GM12878 (cell line): ENCODE measurements around the gene TTLL11. TPM values are rescaled to one million over a fixed set of nuclear protein-coding genes. Genes with fewer than 3 reads are reported as not detected.

ENCODE experiments used
- ATAC-seq: fragments of 200-7000 bp; cut with Tn5 transposase; 3 replicates; pipeline ENCODE4 v1.9.1; 2020; ENCODE audit warnings: mild to moderate bottlenecking, moderate library complexity
- BruUV-seq: library from RNA; stranded (reverse); fragments of 400-500 nt; replicated peaks from 2 replicates; lab custom pipeline; 2021; lab: Mats Ljungman, UMichigan
- CTCF ChIA-PET: fragments of 300-600 bp; sonication (Branson Sonifier 250); formaldehyde crosslinking; extraction: SDS; loops from one replicate; lab custom pipeline; 2021; ENCODE audit warnings: inconsistent platforms; lab: Yijun Ruan, JAX
- POLR2A ChIA-PET: fragments of 350-600 bp; formaldehyde crosslinking; extraction: SDS; loops from one replicate; lab custom pipeline; 2021; ENCODE audit warnings: inconsistent platforms; lab: Charles Lee
- RAD21 ChIA-PET: fragments of 300-600 bp; sonication (Branson Sonifier 250); formaldehyde crosslinking; loops from one replicate; lab custom pipeline; 2023; ENCODE audit warnings: antibody characterized with exemption; ENCODE audit not compliant: unreplicated experiment; lab: Charles Lee
- SMC1A ChIA-PET: fragments of 300-600 bp; sonication (Branson Sonifier 250); formaldehyde crosslinking; loops from one replicate; lab custom pipeline; 2023; ENCODE audit not compliant: unreplicated experiment, uncharacterized antibody; lab: Charles Lee
- DNase-seq: peaks from one replicate; pipeline ENCODE4 v3.0.0-alpha.2; 2011; ENCODE audit warnings: low read depth, low spot score
- FAIRE-seq: peaks from 3 replicates; lab custom pipeline; 2011; peaks lifted over from hg19 to GRCh38; lab: Jason Lieb, UNC
- H2AFZ ChIP-seq: 2 replicates; pipeline ENCODE4 v1.6.0; 2011; ENCODE audit warnings: low read depth, low read length, control low read depth; ENCODE audit not compliant: control insufficient read depth
- H3K27ac ChIP-seq: 2 replicates; pipeline ENCODE4 v1.5.1; 2011; ENCODE audit warnings: control low read depth; ENCODE audit not compliant: control insufficient read depth, insufficient read depth
- H3K27me3 ChIP-seq, 2 experiments: replicated peaks in 1 of 2; 2 replicates each; pipeline versions ENCODE4 v1.6.0 to v1.6.1; 2011; ENCODE audit warnings: low read length in 1 of 2; ENCODE audit not compliant: control insufficient read depth in 2 of 2, insufficient read depth in 2 of 2
- H3K36me3 ChIP-seq, 2 experiments: 2 replicates each; pipeline ENCODE4 v1.5.1; 2011; ENCODE audit warnings: low read length in 1 of 2; ENCODE audit not compliant: control insufficient read depth in 2 of 2, insufficient read depth in 2 of 2
- H3K4me1 ChIP-seq: 2 replicates; pipeline ENCODE4 v1.6.1; 2011; ENCODE audit warnings: mild to moderate bottlenecking, low read length, moderate library complexity, mixed read lengths; ENCODE audit not compliant: control insufficient read depth, insufficient read depth
- H3K4me2 ChIP-seq: 2 replicates; pipeline ENCODE4 v1.6.0; 2011; ENCODE audit warnings: control low read depth; ENCODE audit not compliant: control insufficient read depth, insufficient read depth
- H3K4me3 ChIP-seq: fragments of 200-600 bp; sonication (generic); 2 replicates; pipeline ENCODE4 v1.5.1; 2016
- H3K79me2 ChIP-seq: 2 replicates; pipeline ENCODE4 v1.6.0; 2011; ENCODE audit warnings: low read length; ENCODE audit not compliant: control insufficient read depth, insufficient read depth
- H3K9ac ChIP-seq: 2 replicates; pipeline ENCODE4 v1.8.0; 2011; ENCODE audit warnings: low read length, control low read depth, mixed read lengths; ENCODE audit not compliant: control insufficient read depth, insufficient read depth
- H3K9me3 ChIP-seq: replicated peaks from 3 replicates; pipeline ENCODE4 v1.5.1; 2011; ENCODE audit warnings: mild to moderate bottlenecking, low read length; ENCODE audit not compliant: control insufficient read depth, insufficient read depth
- H4K20me1 ChIP-seq: 2 replicates; pipeline ENCODE4 v1.6.0; 2011; ENCODE audit not compliant: control insufficient read depth, insufficient read depth
- DPF2 ChIP-seq: fragments of 450-650 bp; IDR thresholded peaks from 2 replicates; pipeline ENCODE4 v1.6.1; 2017; ENCODE audit warnings: mild to moderate bottlenecking
- JUNB ChIP-seq: IDR thresholded peaks from 2 replicates; pipeline ENCODE4 v1.6.1; 2016; ENCODE audit warnings: antibody characterized with exemption, mild to moderate bottlenecking
- NFYB ChIP-seq: IDR thresholded peaks from 2 replicates; pipeline ENCODE4 v1.6.1; 2011; ENCODE audit warnings: low read depth, mild to moderate bottlenecking, low read length, improper control_type of control experiment, moderate library complexity; ENCODE audit not compliant: insufficient read depth
- POLR2A ChIP-seq: IDR thresholded peaks from 2 replicates; pipeline ENCODE4 v1.6.1; 2011; ENCODE audit warnings: low read depth, mild to moderate bottlenecking, low read length
- SIN3A ChIP-seq: IDR thresholded peaks from 2 replicates; pipeline ENCODE4 v1.6.1; 2012; ENCODE audit warnings: low read depth, low read length, improper control_type of control experiment
- SMAD5 ChIP-seq: IDR thresholded peaks from 2 replicates; pipeline ENCODE4 v1.6.1; 2016; ENCODE audit warnings: antibody characterized with exemption, low read depth
- TBL1XR1 ChIP-seq: IDR thresholded peaks from 2 replicates; pipeline ENCODE4 v1.6.1; 2012; ENCODE audit warnings: low read depth, low read length, improper control_type of control experiment
- TCF3 ChIP-seq: IDR thresholded peaks from 2 replicates; pipeline ENCODE4 v1.6.1; 2012; ENCODE audit warnings: low read depth, mild to moderate bottlenecking, low read length, borderline replicate concordance; ENCODE audit not compliant: insufficient read depth
- TCF7 ChIP-seq: IDR thresholded peaks from 2 replicates; pipeline ENCODE4 v1.6.1; 2014; ENCODE audit warnings: antibody characterized with exemption, borderline replicate concordance
- WGBS: methylation state at CpG from one replicate; pipeline ENCODE4 v1.1.6; 2016; ENCODE audit warnings: low lambda C conversion rate; ENCODE audit not compliant: insufficient replicate concordance, insufficient coverage; ENCODE audit errors: missing lambda C conversion rate; 5-methylcytosine and 5-hydroxymethylcytosine counted together
- in situ Hi-C: fragments of 300-500 bp; cut with MboI; formaldehyde crosslinking; loops from 9 replicates; pipeline ENCODE4 v1.14.3; 2018; ENCODE audit warnings: mixed read lengths
- intact Hi-C: fragments of 100-400 bp; cut with micrococcal nuclease; formaldehyde crosslinking; loops from one replicate; pipeline ENCODE4 v1.14.2; 2022; ENCODE audit not compliant: unreplicated experiment
- polyA plus RNA-seq, 11 experiments: library from polyadenylated mRNA; depleted of rRNA in 4 of 11; unstranded in 6 of 11; stranded (reverse) in 5 of 11; fragments of >200 nt; fragmentation: Nextera tagmentation in 4 of 11; fragmentation: Illumina TruSeq in 1 of 11; extraction: Ambion mirVana in 4 of 11; extraction: Trizol in 1 of 11; gene quantifications; 1 replicate in 1 of 11; 2 replicates in 10 of 11; pipeline versions ENCODE4 v1.2.1 to v1.2.3, GENCODE V29; 2011 to 2016; ENCODE audit warnings: inconsistent platforms in 2 of 11, missing spikeins in 2 of 11, low read depth in 1 of 11
- total RNA-seq, 4 experiments: library from RNA; depleted of rRNA in 3 of 4; stranded (reverse); fragments of >200 nt in 3 of 4; fragmentation: Illumina TruSeq in 1 of 4; extraction: Trizol in 1 of 4; gene quantifications; 2 replicates each; pipeline versions ENCODE4 v1.2.1 to v1.2.3, GENCODE V29; 2013 to 2021
- TF ChIP-seq, protein P1 (sequence below): IDR thresholded peaks from 2 replicates; pipeline ENCODE4 v1.6.1; 2012; ENCODE audit warnings: low read length, inconsistent platforms
- TF ChIP-seq, protein P2 (sequence below): fragments of 450-650 bp; IDR thresholded peaks from 2 replicates; pipeline ENCODE4 v1.6.1; 2017; ENCODE audit warnings: mild to moderate bottlenecking, low read depth, inconsistent platforms; ENCODE audit not compliant: poor library complexity, severe bottlenecking
- TF ChIP-seq, protein P3 (sequence below), 3 experiments: IDR thresholded peaks in 2 of 3; conservative IDR thresholded peaks in 1 of 3; 2 replicates each; pipeline ENCODE4 v1.5.1; 2011; ENCODE audit warnings: low read depth in 3 of 3, low read length in 3 of 3, mild to moderate bottlenecking in 3 of 3, control low read depth in 2 of 3, moderate library complexity in 2 of 3, inconsistent platforms in 1 of 3, mixed read lengths in 1 of 3; ENCODE audit not compliant: control insufficient read depth in 2 of 3, insufficient read depth in 1 of 3; ENCODE audit errors: extremely low read depth in 1 of 3

TTLL11 gene
- total and polyA plus RNA-seq, 10 of the 15 experiments (the other 5 are each of a cell fraction or from before 2014, with no cell fraction given), result 1.2 to 3.7 (median 2.9) TPM

DNA sequence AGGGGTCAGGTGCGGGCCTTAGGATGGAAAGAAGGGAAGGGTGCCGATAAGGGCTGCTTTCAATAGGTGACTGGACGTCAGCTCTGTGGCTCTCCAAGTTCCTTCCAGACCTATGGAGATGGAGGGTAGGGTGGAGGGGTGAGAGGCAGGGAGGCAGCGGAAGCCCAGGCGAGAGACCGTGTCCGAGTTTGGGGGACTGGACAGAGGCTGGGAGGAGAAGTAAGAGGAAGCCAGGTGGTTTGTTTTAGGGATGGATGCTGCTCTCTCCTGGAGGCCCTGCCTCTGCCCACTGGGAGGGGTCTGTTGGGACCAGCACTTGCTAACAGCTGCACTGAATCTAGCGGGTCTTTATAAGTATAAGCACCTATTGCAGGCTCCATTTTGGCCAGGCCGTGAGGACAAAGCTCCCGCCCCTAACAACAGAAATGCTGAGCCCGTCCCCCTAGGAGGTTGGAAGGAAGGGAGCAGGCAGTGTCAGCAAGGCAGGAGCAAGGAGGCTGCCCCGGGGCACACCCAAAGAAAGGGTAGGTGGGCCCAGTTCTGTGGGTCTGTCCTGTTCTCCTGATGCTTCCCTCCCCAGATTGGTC, 274.2 kb downstream of the TTLL11 start:
- intact Hi-C loops (no loop called here), in situ Hi-C loops (no loop called here)
- no peak overlapping the region for H2AFZ ChIP-seq
- no peaks in the 10 kb centered on the region for H4K20me1 ChIP-seq
- POLR2A ChIA-PET, result no interaction called here
- no peak overlapping the region for H3K27ac ChIP-seq
- TF ChIP-seq, protein P1, sequence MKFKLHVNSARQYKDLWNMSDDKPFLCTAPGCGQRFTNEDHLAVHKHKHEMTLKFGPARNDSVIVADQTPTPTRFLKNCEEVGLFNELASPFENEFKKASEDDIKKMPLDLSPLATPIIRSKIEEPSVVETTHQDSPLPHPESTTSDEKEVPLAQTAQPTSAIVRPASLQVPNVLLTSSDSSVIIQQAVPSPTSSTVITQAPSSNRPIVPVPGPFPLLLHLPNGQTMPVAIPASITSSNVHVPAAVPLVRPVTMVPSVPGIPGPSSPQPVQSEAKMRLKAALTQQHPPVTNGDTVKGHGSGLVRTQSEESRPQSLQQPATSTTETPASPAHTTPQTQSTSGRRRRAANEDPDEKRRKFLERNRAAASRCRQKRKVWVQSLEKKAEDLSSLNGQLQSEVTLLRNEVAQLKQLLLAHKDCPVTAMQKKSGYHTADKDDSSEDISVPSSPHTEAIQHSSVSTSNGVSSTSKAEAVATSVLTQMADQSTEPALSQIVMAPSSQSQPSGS, result no peak
- TF ChIP-seq, protein P2, sequence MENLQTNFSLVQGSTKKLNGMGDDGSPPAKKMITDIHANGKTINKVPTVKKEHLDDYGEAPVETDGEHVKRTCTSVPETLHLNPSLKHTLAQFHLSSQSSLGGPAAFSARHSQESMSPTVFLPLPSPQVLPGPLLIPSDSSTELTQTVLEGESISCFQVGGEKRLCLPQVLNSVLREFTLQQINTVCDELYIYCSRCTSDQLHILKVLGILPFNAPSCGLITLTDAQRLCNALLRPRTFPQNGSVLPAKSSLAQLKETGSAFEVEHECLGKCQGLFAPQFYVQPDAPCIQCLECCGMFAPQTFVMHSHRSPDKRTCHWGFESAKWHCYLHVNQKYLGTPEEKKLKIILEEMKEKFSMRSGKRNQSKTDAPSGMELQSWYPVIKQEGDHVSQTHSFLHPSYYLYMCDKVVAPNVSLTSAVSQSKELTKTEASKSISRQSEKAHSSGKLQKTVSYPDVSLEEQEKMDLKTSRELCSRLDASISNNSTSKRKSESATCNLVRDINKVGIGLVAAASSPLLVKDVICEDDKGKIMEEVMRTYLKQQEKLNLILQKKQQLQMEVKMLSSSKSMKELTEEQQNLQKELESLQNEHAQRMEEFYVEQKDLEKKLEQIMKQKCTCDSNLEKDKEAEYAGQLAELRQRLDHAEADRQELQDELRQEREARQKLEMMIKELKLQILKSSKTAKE, result no peak
- TF ChIP-seq JUNB (no peak), TCF7 (no peak), NFYB (no peak), TCF3 (no peak), DPF2 (no peak), TBL1XR1 (no peak), SIN3A (no peak), SMAD5 (no peak), POLR2A (no peak)
- TF ChIP-seq, protein P3, sequence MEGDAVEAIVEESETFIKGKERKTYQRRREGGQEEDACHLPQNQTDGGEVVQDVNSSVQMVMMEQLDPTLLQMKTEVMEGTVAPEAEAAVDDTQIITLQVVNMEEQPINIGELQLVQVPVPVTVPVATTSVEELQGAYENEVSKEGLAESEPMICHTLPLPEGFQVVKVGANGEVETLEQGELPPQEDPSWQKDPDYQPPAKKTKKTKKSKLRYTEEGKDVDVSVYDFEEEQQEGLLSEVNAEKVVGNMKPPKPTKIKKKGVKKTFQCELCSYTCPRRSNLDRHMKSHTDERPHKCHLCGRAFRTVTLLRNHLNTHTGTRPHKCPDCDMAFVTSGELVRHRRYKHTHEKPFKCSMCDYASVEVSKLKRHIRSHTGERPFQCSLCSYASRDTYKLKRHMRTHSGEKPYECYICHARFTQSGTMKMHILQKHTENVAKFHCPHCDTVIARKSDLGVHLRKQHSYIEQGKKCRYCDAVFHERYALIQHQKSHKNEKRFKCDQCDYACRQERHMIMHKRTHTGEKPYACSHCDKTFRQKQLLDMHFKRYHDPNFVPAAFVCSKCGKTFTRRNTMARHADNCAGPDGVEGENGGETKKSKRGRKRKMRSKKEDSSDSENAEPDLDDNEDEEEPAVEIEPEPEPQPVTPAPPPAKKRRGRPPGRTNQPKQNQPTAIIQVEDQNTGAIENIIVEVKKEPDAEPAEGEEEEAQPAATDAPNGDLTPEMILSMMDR (IDR thresholded peaks at IDR 0.05 in 2 of 3, conservative IDR thresholded peaks at IDR 0.05 in 1 of 3; ENCODE audit: control insufficient read depth in 2 of 3, extremely low read depth in 1 of 3, insufficient read depth in 1 of 3, low read depth in 3 of 3, low read length in 3 of 3), result no peak
- H3K4me2 ChIP-seq, result no peak overlapping the region
- H3K4me1 ChIP-seq, result no peaks in the 10 kb centered on the region
- H3K36me3 ChIP-seq, result no peaks in the 10 kb centered on the region
- ATAC-seq, result no peak
- FAIRE-seq, result no peak
- no peak for DNase-seq
- SMC1A ChIA-PET, result no interaction called here
- H3K9ac ChIP-seq, result no peak overlapping the region
- H3K4me3 ChIP-seq, result no peak overlapping the region
- H3K27me3 ChIP-seq, result no peaks in the 10 kb centered on the region; a peak in 2 of 4 replicates
- no peaks in the 10 kb centered on the region for H3K9me3 ChIP-seq
- CTCF ChIA-PET, result interaction anchor here (0.7 kb wide), 1 partner anchor 157 kb away, joined by 3 read pairs; no protein-coding TSS in a partner anchor
- RAD21 ChIA-PET, result no interaction called here
- H3K79me2 ChIP-seq, result no peaks in the 10 kb centered on the region
- 55% methylated on average over 12 of the region's 12 CpGs for WGBS
- BruUV-seq, result no TSS peak
